ENCODE results near the gene SLC25A52.

GRCh38 chr18:31719363-31720006 is 41.2 kb downstream of the SLC25A52 start:
- TF ChIP-seq EZH2phosphoT487 (IDR thresholded peaks at IDR 0.05; ENCODE audit: low read depth) (no peak), CTCF (IDR thresholded peaks at IDR 0.05; ENCODE audit: low read depth, low read length) (no peak)

Data from OCI-LY3 (cell line).